Adipocyte (in vitro differentiated cells): ENCODE data around the gene ODC1.

ENCODE experiments used
- DNase-seq: peaks from one replicate; pipeline ENCODE4 v3.0.0-alpha.2; 2015; ENCODE audit warnings: low read depth
- H3K27me3 ChIP-seq: replicated peaks from 2 replicates; pipeline ENCODE4 v1.7.0; 2013; ENCODE audit warnings: mild to moderate bottlenecking, low read length, moderate library complexity; ENCODE audit not compliant: control insufficient read depth, insufficient read depth
- H3K36me3 ChIP-seq: 2 replicates; pipeline ENCODE4 v1.7.0; 2013; ENCODE audit warnings: low read length, mild to moderate bottlenecking, moderate library complexity; ENCODE audit not compliant: control insufficient read depth, insufficient read depth, severe bottlenecking
- H3K4me1 ChIP-seq: 2 replicates; pipeline ENCODE4 v1.7.0; 2013; ENCODE audit warnings: mild to moderate bottlenecking, low read length, moderate library complexity; ENCODE audit not compliant: control insufficient read depth, insufficient read depth
- H3K4me3 ChIP-seq: 2 replicates; pipeline ENCODE4 v1.7.0; 2013; ENCODE audit warnings: mild to moderate bottlenecking, low read length, moderate library complexity
- H3K9ac ChIP-seq: 2 replicates; pipeline ENCODE4 v1.7.0; 2013; ENCODE audit warnings: mild to moderate bottlenecking, low read length, moderate library complexity
- H3K9me3 ChIP-seq: 2 replicates; pipeline ENCODE4 v1.7.0; 2013; ENCODE audit warnings: mild to moderate bottlenecking, low read length, moderate library complexity; ENCODE audit not compliant: control insufficient read depth

The ODC1 gene

GRCh38 chr2:10410001-10410822, 37.9 kb downstream of the ODC1 start:
- H3K4me1 ChIP-seq = peaks cover 34% of the 10 kb centered on the region
- H3K9me3 ChIP-seq = no peaks in the 10 kb centered on the region
- peaks cover 20% of the 10 kb centered on the region for H3K27me3 ChIP-seq
- no peak overlapping the region for H3K9ac ChIP-seq
- H3K36me3 ChIP-seq = no peaks in the 10 kb centered on the region
- H3K4me3 ChIP-seq = no peak overlapping the region
- no peak for DNase-seq

GRCh38 chr2:10408649-10409579, 39.2 kb downstream of the ODC1 start:
- peak; percentile 89 for DNase-seq
- Histone ChIP-seq H3K27me3 (peaks cover 20% of the 10 kb centered on the region), H3K36me3 (no peaks in the 10 kb centered on the region), H3K9me3 (no peaks in the 10 kb centered on the region), H3K4me3 (no peak overlapping the region), H3K4me1 (peaks cover 44% of the 10 kb centered on the region), H3K9ac (no peak overlapping the region)

- Histone ChIP-seq H3K4me1 (peaks cover 47% of the 10 kb centered on the region), H3K9me3 (no peaks in the 10 kb centered on the region), H3K36me3 (no peaks in the 10 kb centered on the region), H3K9ac (no peak overlapping the region), H3K4me3 (no peak overlapping the region), H3K27me3 (peaks cover 20% of the 10 kb centered on the region)
- DNase-seq = peak; percentile 89
These were observed 40.1 kb downstream of the ODC1 start for GRCh38 chr2:10407841-10408648.

GRCh38 chr2:10407432-10407831, 40.7 kb downstream of the ODC1 start:
- Histone ChIP-seq H3K36me3 (no peaks in the 10 kb centered on the region), H3K4me1 (peaks cover 53% of the 10 kb centered on the region), H3K27me3 (peaks cover 20% of the 10 kb centered on the region), H3K4me3 (no peak overlapping the region), H3K9me3 (no peaks in the 10 kb centered on the region), H3K9ac (no peak overlapping the region)
- DNase-seq = no peak

- DNase-seq = no peak
- no peak overlapping the region for H3K9ac ChIP-seq
- no peaks in the 10 kb centered on the region for H3K36me3 ChIP-seq
- peaks cover 20% of the 10 kb centered on the region for H3K27me3 ChIP-seq
- no peak overlapping the region for H3K4me3 ChIP-seq
- no peaks in the 10 kb centered on the region for H3K9me3 ChIP-seq
- peaks cover 57% of the 10 kb centered on the region for H3K4me1 ChIP-seq
These were observed 41.5 kb downstream of the ODC1 start for GRCh38 chr2:10406491-10407188.

GRCh38 chr2:10406016-10406415, 42.1 kb downstream of the ODC1 start:
- H3K36me3 ChIP-seq = no peaks in the 10 kb centered on the region
- no peaks in the 10 kb centered on the region for H3K9me3 ChIP-seq
- H3K4me3 ChIP-seq = no peak overlapping the region
- no peak for DNase-seq
- peaks cover 57% of the 10 kb centered on the region for H3K4me1 ChIP-seq
- H3K9ac ChIP-seq = no peak overlapping the region
- H3K27me3 ChIP-seq = peaks cover 20% of the 10 kb centered on the region

GRCh38 chr2:10405448-10405847, 42.7 kb downstream of the ODC1 start:
- Histone ChIP-seq H3K4me1 (peaks cover 57% of the 10 kb centered on the region), H3K27me3 (peaks cover 20% of the 10 kb centered on the region), H3K9me3 (no peaks in the 10 kb centered on the region), H3K4me3 (no peak overlapping the region), H3K9ac (no peak overlapping the region), H3K36me3 (no peaks in the 10 kb centered on the region)
- DNase-seq = peak; percentile 92

- Histone ChIP-seq H3K9ac (no peak overlapping the region), H3K4me3 (no peak overlapping the region), H3K4me1 (peaks cover 57% of the 10 kb centered on the region), H3K27me3 (peaks cover 20% of the 10 kb centered on the region), H3K9me3 (no peaks in the 10 kb centered on the region), H3K36me3 (no peaks in the 10 kb centered on the region)
- peak; percentile 23 for DNase-seq
These were observed 43.6 kb downstream of the ODC1 start for GRCh38 chr2:10404324-10405143.

- H3K9me3 ChIP-seq = no peaks in the 10 kb centered on the region
These were observed 45.4 kb downstream of the ODC1 start for GRCh38 chr2:10402653-10403215.

More at GRCh38 chr2:10402653-10403215, 45.4 kb downstream of the ODC1 start:
- Histone ChIP-seq H3K27me3 (peaks cover 24% of the 10 kb centered on the region), H3K4me1 (peaks cover 44% of the 10 kb centered on the region), H3K4me3 (no peak overlapping the region), H3K36me3 (no peaks in the 10 kb centered on the region), H3K9ac (no peak overlapping the region)
- DNase-seq = no peak
